ENCODE results near the gene NMUR1.
"Not testable (repeated sequence)": the region's sequence is repeated elsewhere in the genome, so short reads cannot be mapped to it uniquely, and the experiment has no call there.

NMUR1 gene, protein sequence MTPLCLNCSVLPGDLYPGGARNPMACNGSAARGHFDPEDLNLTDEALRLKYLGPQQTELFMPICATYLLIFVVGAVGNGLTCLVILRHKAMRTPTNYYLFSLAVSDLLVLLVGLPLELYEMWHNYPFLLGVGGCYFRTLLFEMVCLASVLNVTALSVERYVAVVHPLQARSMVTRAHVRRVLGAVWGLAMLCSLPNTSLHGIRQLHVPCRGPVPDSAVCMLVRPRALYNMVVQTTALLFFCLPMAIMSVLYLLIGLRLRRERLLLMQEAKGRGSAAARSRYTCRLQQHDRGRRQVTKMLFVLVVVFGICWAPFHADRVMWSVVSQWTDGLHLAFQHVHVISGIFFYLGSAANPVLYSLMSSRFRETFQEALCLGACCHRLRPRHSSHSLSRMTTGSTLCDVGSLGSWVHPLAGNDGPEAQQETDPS

GRCh38 chr2:231530099-231531011 is at the start of gene NMUR1:
TSS of gene NMUR1 (minus strand) at chr2:231530445. CDS start at chr2:231530361, 84 bp downstream.
- peak; percentile 60 for DNase-seq

GRCh38 chr2:231579560-231579959 is 49.3 kb upstream of the NMUR1 start:
- DNase-seq: no peak

DNA sequence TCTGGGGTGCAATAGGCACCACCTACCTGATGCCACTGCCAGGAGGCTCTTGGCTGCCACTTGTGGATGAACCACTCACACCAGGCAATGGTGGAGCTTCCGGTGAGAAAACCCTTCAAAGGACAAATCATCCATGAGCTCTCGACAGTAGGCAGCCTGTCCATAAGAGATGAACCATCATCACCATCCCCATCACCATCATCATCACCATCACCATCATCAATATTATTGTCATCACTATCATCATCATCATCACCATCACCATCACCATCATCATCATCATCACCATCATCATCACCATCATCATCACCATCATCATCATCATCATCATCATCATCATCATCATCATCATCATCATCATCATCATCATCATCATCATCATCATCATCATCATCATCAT is 48.4 kb upstream of the NMUR1 start:
- not testable (repeated sequence) for DNase-seq

DNA sequence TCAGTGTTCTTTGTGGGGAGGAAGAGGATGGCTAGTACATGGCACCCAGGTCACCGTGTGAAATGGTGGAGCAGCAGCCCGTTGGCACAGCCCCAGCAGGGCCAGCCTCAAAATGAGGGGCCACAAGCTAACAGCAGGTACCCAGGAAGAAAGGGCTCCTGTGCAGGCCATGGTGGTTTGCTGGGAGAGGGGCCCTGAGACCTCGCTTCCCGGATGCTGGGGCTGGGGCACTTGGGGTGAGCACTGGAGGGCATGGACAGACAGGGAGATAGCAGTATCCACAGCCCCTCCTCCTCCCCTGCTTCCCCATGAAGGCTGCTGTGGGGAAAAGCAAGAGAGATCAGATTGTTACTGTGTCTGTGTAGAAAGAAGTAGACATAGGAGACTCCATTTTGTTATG is 46.2 kb upstream of the NMUR1 start:
- DNase-seq: no peak

DNA sequence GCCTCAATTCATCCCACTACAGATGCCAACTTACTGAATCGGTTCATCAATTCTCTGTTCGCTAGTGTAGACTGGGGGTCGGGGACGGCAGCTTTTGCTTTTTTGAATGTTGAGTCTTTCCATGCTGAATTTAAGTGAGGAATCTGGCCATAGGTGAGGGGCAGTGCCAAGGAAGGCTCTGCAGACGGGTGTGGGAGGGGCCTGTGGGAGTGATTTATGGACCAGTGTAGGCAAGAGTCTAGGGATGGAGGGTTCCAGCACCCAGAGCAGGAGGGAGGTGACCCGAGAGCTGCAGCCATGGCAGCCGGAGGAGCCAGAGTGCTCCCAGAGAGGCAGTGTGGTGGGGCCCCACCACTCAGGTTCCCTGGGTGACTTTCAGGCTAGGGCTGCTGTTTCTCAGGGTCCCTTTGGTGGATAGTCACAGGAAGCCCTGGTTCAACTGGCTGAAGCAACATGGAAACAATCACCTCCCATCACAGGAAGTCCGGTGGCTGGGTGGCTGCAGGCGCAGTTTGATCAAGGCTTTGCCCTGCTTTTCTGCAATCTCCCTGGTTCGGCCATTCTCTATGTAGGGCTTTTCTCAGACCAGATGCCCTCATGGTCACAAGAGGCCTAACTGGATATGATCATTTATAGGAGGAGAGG is 45.5 kb upstream of the NMUR1 start:
- no peak for DNase-seq

- no peak for DNase-seq
These were observed 43.6 kb upstream of the NMUR1 start for GRCh38 chr2:231573698-231574421.

DNA sequence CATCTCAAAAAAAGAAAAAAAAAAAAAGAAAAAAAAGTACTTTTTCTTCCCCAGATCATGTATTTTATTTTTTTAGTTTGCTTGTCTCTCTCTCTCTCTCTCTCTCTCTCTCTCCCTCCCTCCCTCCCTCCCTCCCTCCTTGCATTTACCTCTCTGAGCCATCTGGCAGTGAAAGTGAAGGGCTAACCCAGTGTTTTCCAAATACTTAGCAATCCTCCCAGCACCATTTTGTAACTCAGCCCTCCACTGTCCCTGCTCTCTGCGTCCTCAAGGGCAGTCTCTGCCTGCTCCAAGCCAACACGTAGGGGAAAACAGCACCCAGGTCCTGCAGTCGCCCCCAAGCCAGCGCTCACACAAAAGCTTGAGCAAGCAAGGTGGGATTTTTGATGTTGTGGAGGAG is 42.9 kb upstream of the NMUR1 start:
- DNase-seq: no peak

GRCh38 chr2:231571661-231572191 is 41.5 kb upstream of the NMUR1 start:
- no peak for DNase-seq

DNA sequence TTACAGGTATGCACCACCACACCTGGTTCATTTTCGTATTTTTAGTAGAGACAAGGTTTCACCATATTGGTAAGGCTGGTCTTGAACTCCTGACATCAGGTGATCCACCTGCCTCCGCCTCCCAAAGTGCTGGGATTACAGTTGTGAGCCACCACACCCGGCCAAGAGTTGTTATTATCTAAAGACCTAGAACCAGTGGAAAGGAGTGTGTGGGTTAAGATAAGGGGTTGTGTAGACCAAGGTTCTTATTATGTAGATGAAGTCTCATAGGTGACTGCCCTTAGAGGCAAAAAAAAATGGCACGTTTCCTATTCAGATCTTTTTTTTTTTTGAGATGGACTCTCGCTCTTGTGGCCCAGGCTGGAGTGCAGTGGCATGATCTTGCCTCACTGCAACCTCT is 40.7 kb upstream of the NMUR1 start:
- DNase-seq: peak; percentile 84

DNA sequence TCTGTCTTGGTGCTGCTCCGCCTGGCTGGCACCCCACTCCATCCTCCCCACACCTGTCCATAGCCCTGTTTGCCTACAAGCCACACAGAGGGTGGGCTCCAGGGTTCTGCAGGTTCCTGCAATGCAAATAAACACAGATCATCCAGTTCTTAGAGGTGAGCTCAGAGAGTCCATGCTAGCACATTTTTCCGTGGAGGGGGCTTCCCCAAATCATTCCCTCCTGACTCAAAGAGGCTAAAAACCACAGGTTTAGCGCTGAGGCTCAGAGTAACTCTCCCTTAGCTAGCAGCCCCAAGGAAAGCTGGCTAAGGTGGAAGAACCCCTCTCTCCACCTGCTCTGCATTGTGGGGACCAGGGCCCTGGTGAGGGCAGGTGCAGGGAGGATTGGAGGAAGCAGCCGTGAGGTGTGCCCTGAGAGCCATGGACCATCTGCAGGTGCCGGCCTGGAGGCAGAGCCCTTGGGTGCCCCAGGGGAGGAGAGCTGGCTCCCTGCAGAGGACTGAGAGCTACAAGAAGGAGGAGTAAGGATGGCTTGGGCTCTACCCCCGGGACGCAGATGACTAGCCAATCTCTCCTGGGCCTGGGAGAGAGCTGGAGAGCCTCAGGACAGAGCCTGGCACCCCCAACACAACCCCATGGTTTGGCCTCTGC is 38.7 kb upstream of the NMUR1 start:
- DNase-seq: no peak

GRCh38 chr2:231568098-231568784 is 38.0 kb upstream of the NMUR1 start:
- no peak for DNase-seq

DNA sequence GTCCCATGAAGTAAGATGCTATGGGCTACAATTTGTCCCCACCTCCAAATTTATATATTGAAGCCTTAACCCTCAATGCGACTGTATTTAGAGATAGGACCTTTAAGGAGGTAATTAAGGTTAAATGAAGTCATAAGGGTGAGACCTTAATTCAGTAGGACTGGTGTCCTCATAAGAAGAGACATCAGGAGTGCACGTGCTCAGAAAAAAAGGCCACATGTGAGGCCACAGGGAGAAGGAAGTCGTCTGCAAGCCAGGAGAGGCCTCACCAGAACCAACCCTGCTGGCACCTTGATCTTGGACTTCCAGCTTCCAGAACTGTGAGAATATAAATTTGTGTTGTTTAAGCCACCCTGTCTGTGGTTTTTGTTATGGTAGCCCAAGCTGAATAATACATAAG is 36.9 kb upstream of the NMUR1 start:
- DNase-seq: no peak

- DNase-seq: no peak
These were observed 35.8 kb upstream of the NMUR1 start for GRCh38 chr2:231565887-231566594.

DNA sequence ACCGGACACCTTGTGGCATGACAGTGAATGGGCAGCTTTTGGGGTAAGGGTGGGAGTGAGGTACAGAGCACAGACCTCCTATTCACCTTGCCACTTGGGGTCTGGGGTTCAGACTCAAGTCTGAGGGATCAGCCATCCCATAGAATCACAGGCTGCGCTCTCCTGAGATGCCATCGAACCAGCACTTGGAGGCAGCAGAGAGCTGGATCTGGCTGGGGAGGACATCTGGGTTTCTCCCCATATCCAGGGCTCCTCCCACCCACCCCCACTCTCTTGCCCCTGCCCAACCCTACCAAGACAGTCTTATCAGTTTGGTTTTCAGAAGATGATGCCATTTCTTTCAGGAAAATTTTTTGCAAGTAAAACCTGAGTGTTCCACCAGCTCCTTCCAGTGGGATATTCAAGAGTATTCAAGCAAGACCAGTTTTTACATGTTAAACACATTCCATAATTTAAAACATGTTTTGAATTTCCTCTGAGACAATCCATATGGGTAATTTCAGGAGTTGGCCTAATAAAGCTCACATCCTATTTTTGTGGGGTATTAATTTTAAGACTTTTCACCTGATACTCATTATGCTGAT is 33.2 kb upstream of the NMUR1 start:
- peak; percentile 80 for DNase-seq

DNA sequence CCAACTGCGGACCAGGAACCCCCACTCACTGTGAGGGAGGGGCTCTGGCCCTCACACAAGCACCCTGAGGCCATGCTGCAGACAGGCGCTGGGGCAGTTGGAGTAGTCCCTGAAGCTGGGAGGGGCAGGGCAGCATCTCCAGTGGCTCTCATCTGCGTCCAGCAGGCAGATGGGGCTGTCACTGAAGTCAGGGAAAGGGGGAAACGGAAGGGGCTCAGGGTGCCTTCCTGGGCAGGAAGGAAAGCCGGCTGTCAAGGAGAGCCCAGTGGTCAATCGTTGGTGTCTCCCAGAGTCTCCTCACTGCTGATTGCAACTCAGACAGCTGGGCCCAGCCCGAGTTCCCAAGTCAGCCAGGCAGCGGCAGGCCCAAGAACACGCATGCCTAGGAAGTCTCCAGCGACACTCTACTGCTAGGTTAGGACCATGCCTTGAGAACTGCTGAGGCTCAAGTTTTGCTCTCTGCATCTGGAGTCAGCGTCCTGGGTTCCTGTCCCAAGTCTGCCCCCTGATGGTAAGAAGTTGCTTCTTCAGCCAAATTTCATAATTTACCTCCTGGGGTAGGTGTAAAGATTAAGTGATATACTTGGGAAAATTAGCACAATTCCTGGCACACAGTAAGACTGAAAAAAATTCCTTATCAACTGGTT is 27.4 kb upstream of the NMUR1 start:
- DNase-seq: peak; percentile 84

GRCh38 chr2:231556981-231557380 is 26.7 kb upstream of the NMUR1 start:
- no peak for DNase-seq

DNA sequence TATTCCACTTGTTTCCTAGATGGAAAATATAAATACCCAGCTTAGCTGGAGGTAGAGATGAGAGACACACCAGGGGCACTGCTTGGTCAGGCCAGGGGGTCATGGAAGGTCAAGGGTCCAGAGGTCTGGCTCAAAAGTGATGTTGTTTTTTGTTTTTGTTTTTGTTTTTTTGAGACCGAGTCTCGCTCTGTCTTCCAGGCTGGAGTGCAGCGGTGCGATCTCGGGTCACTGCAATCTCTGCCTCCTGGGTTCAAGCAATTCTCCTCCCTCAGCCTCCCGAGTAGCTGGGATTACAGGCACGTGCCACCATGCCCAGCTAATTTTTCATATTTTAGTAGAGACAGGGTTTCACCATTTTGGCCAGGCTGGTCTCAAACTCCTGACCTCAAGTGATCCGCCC is 26.3 kb upstream of the NMUR1 start:
- not testable (repeated sequence) for DNase-seq

DNA sequence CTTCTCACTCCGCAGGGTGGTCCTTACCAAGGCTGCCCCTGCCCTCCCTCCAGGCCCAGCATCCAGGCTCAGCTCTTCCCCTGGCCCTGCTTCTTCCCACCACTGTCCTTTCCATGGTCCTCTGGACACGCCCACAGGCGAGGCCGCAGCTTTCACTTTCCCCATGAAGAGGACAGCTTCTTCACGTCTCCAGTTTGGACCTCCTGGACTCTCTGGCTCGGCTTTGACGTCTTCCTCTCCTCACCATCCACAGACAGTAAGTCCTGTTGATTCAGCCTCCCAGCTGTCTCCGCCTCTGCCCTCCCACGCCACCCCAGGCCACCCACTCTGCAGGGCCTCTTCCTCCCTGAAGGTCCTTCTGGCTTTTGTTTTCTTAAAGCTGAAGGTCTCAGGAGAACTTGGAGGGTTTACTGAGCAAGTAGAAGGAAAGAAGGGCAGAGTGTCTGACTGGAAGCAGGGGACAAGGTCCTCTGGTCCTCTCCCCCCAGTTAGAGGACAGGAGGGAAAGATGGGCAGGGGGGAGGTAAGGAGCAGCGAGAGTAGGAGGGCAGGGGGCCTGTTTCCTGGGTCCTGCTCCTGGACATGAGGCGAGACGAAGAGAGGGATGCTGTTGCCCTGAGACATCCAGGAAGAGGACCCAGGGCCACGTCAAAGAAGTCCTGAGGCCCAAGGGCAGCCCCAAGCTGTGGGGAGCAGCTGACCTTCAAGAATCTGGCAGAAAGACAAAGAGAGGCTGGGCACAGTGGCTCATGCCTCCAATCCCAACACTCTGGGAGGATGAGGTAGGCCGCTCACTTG is 24.7 kb upstream of the NMUR1 start:
- no peak for DNase-seq

- DNase-seq: no peak
These were observed 24.1 kb upstream of the NMUR1 start for GRCh38 chr2:231554327-231554726.

All from hematopoietic multipotent progenitor cell treated with erythropoietin and hydrocortisone succinate and interleukin-3 and kit ligand, for 8 days (in vitro differentiated cells).